Inferior parietal cortex (tissue), 1 donor: Measurements from ENCODE around the gene OR10A3.
"Not testable (repeated sequence)": the region's sequence is repeated elsewhere in the genome, so short reads cannot be mapped to it uniquely, and the experiment has no call there.

Experiments used
- DNase-seq: peaks from one replicate; pipeline ENCODE4 v3.0.0-alpha.2; 2016; ENCODE audit errors: extremely low spot score

The OR10A3 gene

GRCh38 chr11:7941608-7942007, at the start of gene OR10A3:
Gene OR10A3, minus strand, starts transcription at chr11:7941708. Its CDS starts 2,188 bp downstream, at chr11:7939520.
- no peak for DNase-seq

GRCh38 chr11:7987560-7987883, 46.0 kb upstream of the OR10A3 start:
- DNase-seq: not testable (repeated sequence)

GRCh38 chr11:7986768-7987559, 45.5 kb upstream of the OR10A3 start, which contains the start of gene EIF3F:
Gene EIF3F, plus strand, starts transcription at chr11:7987337. Its CDS starts 16 bp downstream, at chr11:7987353.
- peak; percentile 100 for DNase-seq

GRCh38 chr11:7983832-7984590, 42.5 kb upstream of the OR10A3 start:
- DNase-seq: no peak

- no peak for DNase-seq
Measured at GRCh38 chr11:7982582-7983119, 41.1 kb upstream of the OR10A3 start.

- DNase-seq: no peak
Measured at GRCh38 chr11:7981619-7982157, 40.2 kb upstream of the OR10A3 start.

- DNase-seq: no peak
Measured at GRCh38 chr11:7977232-7977917, 35.9 kb upstream of the OR10A3 start.

GRCh38 chr11:7974668-7975067, 33.2 kb upstream of the OR10A3 start:
- no peak for DNase-seq

GRCh38 chr11:7973011-7973410, 31.5 kb upstream of the OR10A3 start:
- DNase-seq: no peak

- no peak for DNase-seq
Measured at GRCh38 chr11:7971846-7972245, 30.3 kb upstream of the OR10A3 start.

- no peak for DNase-seq
Measured at GRCh38 chr11:7969756-7970646, 28.5 kb upstream of the OR10A3 start.

GRCh38 chr11:7968686-7969085, 27.2 kb upstream of the OR10A3 start:
- no peak for DNase-seq

GRCh38 chr11:7967826-7968225, 26.3 kb upstream of the OR10A3 start:
- no peak for DNase-seq

- no peak for DNase-seq
Measured at GRCh38 chr11:7967097-7967496, 25.6 kb upstream of the OR10A3 start.

- DNase-seq: no peak
Measured at GRCh38 chr11:7965386-7965785, 23.9 kb upstream of the OR10A3 start, which contains the start of gene NLRP10. Gene NLRP10, minus strand, starts transcription at chr11:7965447. Its CDS starts 1,952 bp downstream, at chr11:7963495.

- DNase-seq: no peak
Measured at GRCh38 chr11:7964873-7965272, 23.4 kb upstream of the OR10A3 start.

GRCh38 chr11:7964261-7964660, 22.8 kb upstream of the OR10A3 start:
- no peak for DNase-seq

- no peak for DNase-seq
Measured at GRCh38 chr11:7955191-7955590, 13.7 kb upstream of the OR10A3 start.

GRCh38 chr11:7949934-7950333, 8.4 kb upstream of the OR10A3 start:
- no peak for DNase-seq

- DNase-seq: no peak
Measured at GRCh38 chr11:7944123-7944522, 2.6 kb upstream of the OR10A3 start.

GRCh38 chr11:7941146-7941545, 362 bp downstream of the OR10A3 start:
- no peak for DNase-seq
